PC-9 (cell line): ENCODE results near the gene MBP.

Experiments used
- CTCF ChIP-seq: fragments of 200-600 bp; sonication (generic); conservative IDR thresholded peaks from 2 replicates; pipeline ENCODE4 v1.6.1; 2017; ENCODE audit warnings: mixed run types, antibody characterized with exemption, mild to moderate bottlenecking, moderate library complexity
- EZH2 ChIP-seq: fragments of 200-600 bp; sonication (generic); IDR thresholded peaks from 2 replicates; pipeline ENCODE4 v1.8.0; 2017; ENCODE audit warnings: antibody characterized with exemption, low read depth

GRCh38 chr18:77046409-77046808 is 86.2 kb downstream of the MBP start:
- no peak for TF ChIP-seq EZH2
- no peak for TF ChIP-seq CTCF
